NB4 (cell line): ENCODE data around the gene RFC3.

Source experiments
- CTCF ChIP-seq: IDR thresholded peaks from one replicate; pipeline ENCODE4 v1.5.1; 2012; ENCODE audit warnings: low read depth, low read length
- MYC ChIP-seq: IDR thresholded peaks from 2 replicates; pipeline ENCODE4 v1.6.1; 2011; ENCODE audit warnings: low read depth, low read length

- TF ChIP-seq CTCF (no peak), MYC (no peak)
Observed at GRCh38 chr13:33868343-33868994, 50.5 kb downstream of the RFC3 start.
